GM23248 (cell line): ENCODE measurements around the gene MTHFD1. TPM values are rescaled to one million over a fixed set of nuclear protein-coding genes. Genes with fewer than 3 reads are reported as not detected.

Experiments
- DNase-seq: peaks from one replicate; pipeline ENCODE4 v3.0.0-alpha.2; 2015
- H2AFZ ChIP-seq: fragments of 200-600 bp; sonication (generic); 2 replicates; pipeline ENCODE4 v1.6.1; 2016; ENCODE audit warnings: antibody characterized with exemption
- H3F3A ChIP-seq: fragments of 200-600 bp; sonication (generic); 2 replicates; pipeline ENCODE4 v1.6.1; 2016; ENCODE audit warnings: mild to moderate bottlenecking, antibody characterized with exemption, mixed run types; ENCODE audit not compliant: insufficient read depth
- H3K27ac ChIP-seq: fragments of 200-600 bp; sonication (generic); 2 replicates; pipeline ENCODE4 v1.5.1; 2016; ENCODE audit warnings: mild to moderate bottlenecking
- H3K27me3 ChIP-seq: fragments of 200-600 bp; sonication (generic); replicated peaks from 2 replicates; pipeline ENCODE4 v1.6.1; 2016; ENCODE audit warnings: mild to moderate bottlenecking; ENCODE audit not compliant: insufficient read depth
- H3K36me3 ChIP-seq: fragments of 200-600 bp; sonication (generic); 2 replicates; pipeline ENCODE4 v1.6.1; 2016; ENCODE audit warnings: low read depth, mild to moderate bottlenecking
- H3K4me1 ChIP-seq: fragments of 200-600 bp; sonication (generic); 2 replicates; pipeline ENCODE4 v1.6.1; 2016; ENCODE audit warnings: mild to moderate bottlenecking; ENCODE audit not compliant: insufficient read depth
- H3K4me2 ChIP-seq: fragments of 200-600 bp; sonication (generic); one replicate; pipeline ENCODE4 v1.6.1; 2016; ENCODE audit warnings: mild to moderate bottlenecking; ENCODE audit not compliant: unreplicated experiment
- H3K4me3 ChIP-seq: fragments of 200-600 bp; sonication (generic); 2 replicates; pipeline ENCODE4 v1.5.1; 2016; ENCODE audit warnings: mild to moderate bottlenecking
- H3K79me2 ChIP-seq: fragments of 200-600 bp; sonication (generic); 2 replicates; pipeline ENCODE4 v1.6.1; 2016; ENCODE audit warnings: mild to moderate bottlenecking; ENCODE audit not compliant: insufficient read depth
- H3K9ac ChIP-seq: fragments of 200-600 bp; sonication (generic); 2 replicates; pipeline ENCODE4 v1.6.1; 2016; ENCODE audit warnings: mild to moderate bottlenecking
- H3K9me2 ChIP-seq: fragments of 200-600 bp; sonication (generic); 2 replicates; pipeline ENCODE4 v1.6.1; 2016; ENCODE audit warnings: mixed run types, mild to moderate bottlenecking, moderate library complexity; ENCODE audit not compliant: insufficient read depth
- H3K9me3 ChIP-seq: fragments of 200-600 bp; sonication (generic); one replicate; pipeline ENCODE4 v1.6.1; 2017; ENCODE audit warnings: low read depth
- H4K20me1 ChIP-seq: fragments of 200-600 bp; sonication (generic); 2 replicates; pipeline ENCODE4 v1.6.0; 2016; ENCODE audit not compliant: insufficient read depth
- EZH2 ChIP-seq: fragments of 200-600 bp; sonication (generic); IDR thresholded peaks from 2 replicates; pipeline ENCODE4 v1.6.1; 2018; ENCODE audit warnings: antibody characterized with exemption, mild to moderate bottlenecking; ENCODE audit not compliant: insufficient read depth, poor library complexity, severe bottlenecking
- EZH2phosphoT487 ChIP-seq: fragments of 200-600 bp; sonication (generic); IDR thresholded peaks from 2 replicates; pipeline ENCODE4 v1.6.1; 2018; ENCODE audit warnings: antibody characterized with exemption, moderate library complexity, mild to moderate bottlenecking, low read depth; ENCODE audit not compliant: insufficient read depth
- WGBS, 2 experiments: methylation state at CpG; one replicate each; pipeline ENCODE4 v1.1.6; 2015 to 2017; ENCODE audit warnings: low lambda C conversion rate in 2 of 2, low coverage in 1 of 2; ENCODE audit errors: missing lambda C conversion rate in 2 of 2; 5-methylcytosine and 5-hydroxymethylcytosine counted together
- in situ Hi-C: fragments of 300-500 bp; cut with MboI; formaldehyde crosslinking; loops from 2 replicates; pipeline ENCODE4 v1.15.0; 2020
- polyA plus RNA-seq: library from polyadenylated mRNA; unstranded; fragments of >200 nt; fragmentation: Nextera tagmentation; extraction: Ambion mirVana; gene quantifications from 2 replicates; pipeline ENCODE4 v1.2.1, GENCODE V29; 2016
- total RNA-seq: library from RNA; depleted of rRNA; stranded (reverse); fragments of >200 nt; shearing (Covaris generic); gene quantifications from 2 replicates; pipeline ENCODE4 v1.2.3, GENCODE V29; 2014

Gene MTHFD1
- total and polyA plus RNA-seq, 2 experiments from 2014 or later, result 24.1 to 45.6 TPM

DNA sequence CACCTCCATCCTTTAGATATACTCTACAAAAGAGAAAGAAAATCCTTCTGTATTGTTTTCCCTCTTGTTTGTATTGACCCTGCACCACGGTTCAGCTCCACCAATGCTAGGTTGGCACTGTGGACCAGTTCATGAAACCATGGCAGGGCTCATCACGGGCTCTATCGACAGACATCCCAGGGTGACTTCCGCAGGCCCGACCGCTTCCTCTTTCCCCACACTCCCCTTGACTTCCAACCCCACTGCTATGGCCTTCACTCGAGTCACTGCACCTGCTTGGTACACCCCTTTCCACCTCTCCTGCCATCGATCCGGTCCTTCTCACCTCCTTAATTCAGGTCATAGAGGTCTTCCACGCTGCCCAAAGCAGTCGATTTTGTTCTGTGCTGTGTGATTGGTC lies 56.0 kb downstream of the MTHFD1 start:
- Histone ChIP-seq H3K9me3 (no peaks in the 10 kb centered on the region), H3K4me2 (no peak overlapping the region), H3K9me2 (no peaks in the 10 kb centered on the region), H2AFZ (no peak overlapping the region), H3K4me1 (peaks cover 20% of the 10 kb centered on the region), H3K27me3 (no peaks in the 10 kb centered on the region), H3K79me2 (no peaks in the 10 kb centered on the region), H4K20me1 (no peaks in the 10 kb centered on the region), H3K4me3 (no peak overlapping the region), H3F3A (peaks cover 12% of the 10 kb centered on the region), H3K36me3 (0 out of 2 replicates have a peak, but pooled peaks cover 3% of the 10 kb centered on the region), H3K9ac (no peak overlapping the region), H3K27ac (no peak overlapping the region)
- WGBS, 2 experiments, result 96 to 98% methylated on average over 11 of the region's 11 CpGs
- TF ChIP-seq EZH2 (no peak), EZH2phosphoT487 (no peak)
- in situ Hi-C loops, result no loop called here
- DNase-seq, result no peak

DNA sequence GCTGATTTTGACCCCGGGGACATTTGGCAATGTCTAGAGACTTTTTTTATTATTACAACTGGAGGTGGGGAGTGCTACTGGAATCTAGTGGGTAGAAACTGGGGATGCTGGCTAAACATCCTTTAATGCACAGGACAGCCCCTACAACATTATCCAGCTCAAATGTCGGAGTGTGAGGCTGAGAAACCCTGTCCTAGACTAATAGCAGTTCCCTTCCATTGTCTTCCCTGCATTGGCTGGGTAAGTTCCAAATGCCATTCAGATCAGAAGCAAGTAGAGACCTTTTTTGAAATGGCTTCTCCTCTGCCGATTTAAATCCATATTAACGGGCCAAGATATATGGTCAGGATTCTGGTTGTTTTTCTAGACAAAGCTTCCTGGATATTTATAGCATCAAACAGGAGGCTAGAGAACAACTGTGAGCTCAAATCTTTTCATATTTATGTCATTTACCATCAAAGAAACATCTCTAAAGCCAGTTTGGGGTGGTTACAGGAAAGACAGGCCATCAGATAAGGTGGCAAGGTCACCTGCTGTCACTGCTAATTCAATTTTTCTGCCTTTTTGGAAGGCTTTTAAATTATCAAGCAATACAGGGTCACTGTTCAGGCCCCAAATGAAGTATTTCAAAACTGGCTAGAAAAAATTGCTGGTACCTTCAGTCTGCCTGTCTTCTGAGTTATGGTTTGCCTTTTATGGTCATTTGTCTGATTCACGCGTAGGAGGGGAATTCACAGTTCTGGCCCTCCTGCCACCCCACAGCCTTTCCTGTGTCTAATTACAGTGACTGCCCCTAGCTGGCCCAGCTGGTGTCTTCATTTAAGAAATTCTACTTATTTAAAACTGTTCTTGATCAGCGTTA lies 57.1 kb downstream of the MTHFD1 start:
- H3K36me3 ChIP-seq, result 0 out of 2 replicates have a peak, but pooled peaks cover 3% of the 10 kb centered on the region
- no peak overlapping the region for H3K9ac ChIP-seq
- H3K9me3 ChIP-seq, result no peaks in the 10 kb centered on the region
- TF ChIP-seq EZH2 (no peak), EZH2phosphoT487 (no peak)
- no peaks in the 10 kb centered on the region for H3K27me3 ChIP-seq
- 0 out of 2 replicates have a peak, but pooled peaks cover 5% of the 10 kb centered on the region for H3F3A ChIP-seq
- H3K4me1 ChIP-seq, result peaks cover 15% of the 10 kb centered on the region
- H3K9me2 ChIP-seq, result no peaks in the 10 kb centered on the region
- H4K20me1 ChIP-seq, result no peaks in the 10 kb centered on the region
- peak overlapping the region; percentile 35; the same call in 1 of the 2 replicates for H2AFZ ChIP-seq
- no peak overlapping the region for H3K4me3 ChIP-seq
- DNase-seq, result peak; percentile 67
- in situ Hi-C loops, result no loop called here
- 74 to 77% methylated on average over 7 of the region's 7 CpGs for WGBS, 2 experiments
- no peaks in the 10 kb centered on the region for H3K79me2 ChIP-seq
- no peak overlapping the region for H3K27ac ChIP-seq
- H3K4me2 ChIP-seq, result peak overlapping the region; percentile 24

DNA sequence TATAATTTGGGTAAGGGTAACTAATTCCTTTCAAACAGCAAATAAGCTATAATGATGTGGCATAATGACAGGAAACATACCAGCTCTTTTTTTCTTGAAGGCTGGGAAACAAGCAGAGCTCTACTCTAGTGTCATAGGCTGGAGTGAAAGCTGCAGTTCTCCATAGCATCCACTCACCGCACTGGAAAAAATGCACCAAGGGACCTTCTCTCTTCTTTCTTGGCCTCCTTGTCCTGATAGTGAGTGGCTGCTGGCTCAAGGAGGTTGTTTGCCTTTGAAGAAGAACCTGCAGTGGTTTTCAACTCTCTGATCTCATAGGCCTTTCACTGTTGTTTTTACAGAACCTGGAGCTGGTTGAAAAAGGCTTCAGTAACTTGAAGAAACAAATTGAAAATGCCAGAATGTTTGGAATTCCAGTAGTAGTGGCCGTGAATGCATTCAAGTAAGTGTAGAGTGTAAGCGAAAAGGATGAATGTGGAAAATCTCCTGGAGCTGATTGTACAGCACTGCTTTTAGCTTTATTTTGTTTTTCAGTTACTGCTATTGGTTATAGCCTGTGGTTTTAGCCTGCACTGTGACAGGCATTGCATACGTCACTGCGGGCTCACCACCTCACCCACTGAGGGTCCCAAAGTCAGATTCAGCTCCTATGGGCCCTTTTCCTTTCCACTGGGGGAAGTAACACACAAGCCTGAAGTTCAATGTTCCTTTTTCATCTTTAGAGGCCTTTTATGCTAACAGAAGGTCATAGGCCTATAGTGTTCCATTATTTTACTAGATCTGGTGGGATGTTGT lies 59.9 kb downstream of the MTHFD1 start:
- in situ Hi-C loops, result no loop called here

DNA sequence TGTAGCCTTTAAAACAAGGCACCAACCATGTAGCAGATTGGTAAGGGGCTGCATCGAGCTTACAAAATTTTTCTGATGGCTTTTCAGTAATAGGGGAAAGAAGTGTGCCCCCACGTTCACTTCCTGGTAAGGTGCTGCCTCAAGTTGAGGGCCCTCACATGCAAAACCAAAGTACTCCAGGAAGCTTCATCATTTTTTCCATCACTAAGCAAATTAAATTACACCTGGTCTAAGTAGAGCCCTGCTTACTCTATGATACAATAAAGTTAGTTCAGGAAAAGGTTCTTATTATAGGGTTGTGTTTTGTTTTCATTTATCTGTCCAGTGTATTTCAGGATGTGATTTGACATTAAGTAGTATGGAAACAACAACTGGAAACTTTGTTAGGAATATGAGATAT lies 62.1 kb downstream of the MTHFD1 start:
- H3K27me3 ChIP-seq, result no peaks in the 10 kb centered on the region
- no peak for DNase-seq
- H3K9me3 ChIP-seq, result no peaks in the 10 kb centered on the region
- H3K79me2 ChIP-seq, result no peaks in the 10 kb centered on the region
- in situ Hi-C loops, result no loop called here
- no peak overlapping the region for H3K4me2 ChIP-seq
- peaks cover 6% of the 10 kb centered on the region; the same call in 1 of the 2 replicates for H3K4me1 ChIP-seq
- no peaks in the 10 kb centered on the region for H3K9me2 ChIP-seq
- no peak overlapping the region for H3K27ac ChIP-seq
- TF ChIP-seq EZH2 (no peak), EZH2phosphoT487 (no peak)
- H3K4me3 ChIP-seq, result no peak overlapping the region
- H3F3A ChIP-seq, result no peaks in the 10 kb centered on the region
- 98% methylated on average over 2 of the region's 2 CpGs for WGBS, 2 experiments
- peaks cover 3% of the 10 kb centered on the region; the same call in 1 of the 2 replicates for H3K36me3 ChIP-seq
- no peak overlapping the region for H2AFZ ChIP-seq
- H4K20me1 ChIP-seq, result no peaks in the 10 kb centered on the region
- H3K9ac ChIP-seq, result no peak overlapping the region

More for the DNA sequence above, 59.9 kb downstream of the MTHFD1 start:
- Histone ChIP-seq H3K36me3 (peaks cover 3% of the 10 kb centered on the region; the same call in 1 of the 2 replicates), H3K9ac (no peak overlapping the region), H3K9me2 (no peaks in the 10 kb centered on the region), H3K4me1 (peaks cover 10% of the 10 kb centered on the region; the same call in 1 of the 2 replicates), H2AFZ (no peak overlapping the region), H3K9me3 (no peaks in the 10 kb centered on the region), H3K4me2 (no peak overlapping the region), H3K4me3 (no peak overlapping the region), H3K27me3 (no peaks in the 10 kb centered on the region), H3F3A (no peaks in the 10 kb centered on the region), H3K79me2 (no peaks in the 10 kb centered on the region), H3K27ac (no peak overlapping the region), H4K20me1 (no peaks in the 10 kb centered on the region)
- no peak for DNase-seq
- WGBS, 2 experiments, result 92 to 96% methylated on average over 5 of the region's 5 CpGs
- no peak for TF ChIP-seq EZH2
- TF ChIP-seq EZH2phosphoT487, result no peak
